IPS-NIHi7 (cell line): ENCODE data around the gene SH2D3C.

Experiments used
- DNase-seq: peaks from one replicate; pipeline ENCODE4 v3.0.0; 2012; ENCODE audit warnings: mixed read lengths; ENCODE audit errors: extremely low spot score

The SH2D3C gene

GRCh38 chr9:127744398-127745110 lies 33.9 kb downstream of the SH2D3C start:
- DNase-seq: no peak

GRCh38 chr9:127742435-127743088 lies 35.9 kb downstream of the SH2D3C start:
- peak; percentile 98 for DNase-seq

GRCh38 chr9:127741831-127742434 lies 36.5 kb downstream of the SH2D3C start:
- DNase-seq: peak; percentile 91

- DNase-seq: no peak
Observed at GRCh38 chr9:127739614-127740330, 38.7 kb downstream of the SH2D3C start.

- DNase-seq: no peak
Observed at GRCh38 chr9:127738666-127739065, 39.8 kb downstream of the SH2D3C start.

GRCh38 chr9:127735530-127736185 lies 42.8 kb downstream of the SH2D3C start:
- DNase-seq: no peak

GRCh38 chr9:127734747-127735529 lies 43.5 kb downstream of the SH2D3C start, which contains the start of gene TOR2A:
TOR2A (minus strand) TSS chr9:127735294; CDS start chr9:127735270, 24 bp downstream.
- peak; percentile 97 for DNase-seq

GRCh38 chr9:127734247-127734746 lies 44.2 kb downstream of the SH2D3C start:
- DNase-seq: no peak

- no peak for DNase-seq
Observed at GRCh38 chr9:127733614-127734013, 44.9 kb downstream of the SH2D3C start.

GRCh38 chr9:127732444-127732843 lies 46.0 kb downstream of the SH2D3C start:
- no peak for DNase-seq

- no peak for DNase-seq
Observed at GRCh38 chr9:127731938-127732337, 46.5 kb downstream of the SH2D3C start.

- no peak for DNase-seq
Observed at GRCh38 chr9:127730799-127731410, 47.6 kb downstream of the SH2D3C start.

GRCh38 chr9:127730262-127730661 lies 48.2 kb downstream of the SH2D3C start:
- DNase-seq: no peak

- DNase-seq: no peak
Observed at GRCh38 chr9:127729522-127730256, 48.8 kb downstream of the SH2D3C start.

GRCh38 chr9:127728808-127729207 lies 49.7 kb downstream of the SH2D3C start:
- no peak for DNase-seq

GRCh38 chr9:127726871-127727270 lies 51.6 kb downstream of the SH2D3C start:
- DNase-seq: no peak

GRCh38 chr9:127724012-127724411 lies 54.5 kb downstream of the SH2D3C start:
- DNase-seq: no peak

- no peak for DNase-seq
Observed at GRCh38 chr9:127723444-127723843, 55.0 kb downstream of the SH2D3C start.

GRCh38 chr9:127723013-127723412 lies 55.5 kb downstream of the SH2D3C start:
- DNase-seq: no peak
